Stomach (tissue), 4 donors: ENCODE data around the gene MRPL1.

Experiments used
- EP300 ChIP-seq: sonication (generic); formaldehyde crosslinking; IDR thresholded peaks from one replicate; pipeline ENCODE4 v1.6.1; 2017; ENCODE audit warnings: antibody characterized with exemption
- POLR2A ChIP-seq, 4 donors: fragments of 450-650 bp; IDR thresholded peaks; one replicate each; pipeline ENCODE4 v1.6.1; 2016; ENCODE audit warnings: antibody characterized with exemption in 4 of 4, control low read depth in 2 of 4, mild to moderate bottlenecking in 1 of 4, moderate library complexity in 1 of 4
- POLR2AphosphoS5 ChIP-seq, 3 donors: sonication (generic); formaldehyde crosslinking; IDR thresholded peaks; one replicate each; pipeline ENCODE4 v1.6.1; 2016; ENCODE audit warnings: antibody characterized with exemption in 3 of 3
- TF ChIP-seq, protein P1 (sequence below), 7 experiments: fragments of 450-650 bp in 4 of 7; fragments of 200-600 bp in 3 of 7; sonication (generic) in 3 of 7; IDR thresholded peaks; one replicate each; pipeline ENCODE4 v1.5.1; 2016 to 2019; ENCODE audit warnings: antibody characterized with exemption in 7 of 7, control low read depth in 2 of 7, mild to moderate bottlenecking in 1 of 7

DNA sequence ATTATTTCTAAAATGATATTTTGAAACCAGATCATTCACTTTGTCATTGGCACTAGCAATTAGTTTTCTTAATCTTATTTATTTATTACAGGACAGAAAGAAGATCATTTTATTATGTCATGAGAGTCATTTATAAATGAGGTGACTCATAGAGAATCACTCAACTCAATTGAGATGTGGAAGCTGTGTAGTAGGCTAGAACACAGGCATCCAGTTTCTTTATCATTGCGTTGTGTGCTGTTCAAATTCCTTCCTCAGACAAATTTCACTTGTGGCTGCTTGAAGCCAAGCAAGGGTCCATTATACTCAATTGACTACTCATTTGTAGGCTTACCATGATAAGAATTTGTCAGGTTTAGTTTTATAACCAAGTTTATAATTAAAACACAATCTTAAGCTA, 87.6 kb downstream of the MRPL1 start:
- TF ChIP-seq, protein P1, sequence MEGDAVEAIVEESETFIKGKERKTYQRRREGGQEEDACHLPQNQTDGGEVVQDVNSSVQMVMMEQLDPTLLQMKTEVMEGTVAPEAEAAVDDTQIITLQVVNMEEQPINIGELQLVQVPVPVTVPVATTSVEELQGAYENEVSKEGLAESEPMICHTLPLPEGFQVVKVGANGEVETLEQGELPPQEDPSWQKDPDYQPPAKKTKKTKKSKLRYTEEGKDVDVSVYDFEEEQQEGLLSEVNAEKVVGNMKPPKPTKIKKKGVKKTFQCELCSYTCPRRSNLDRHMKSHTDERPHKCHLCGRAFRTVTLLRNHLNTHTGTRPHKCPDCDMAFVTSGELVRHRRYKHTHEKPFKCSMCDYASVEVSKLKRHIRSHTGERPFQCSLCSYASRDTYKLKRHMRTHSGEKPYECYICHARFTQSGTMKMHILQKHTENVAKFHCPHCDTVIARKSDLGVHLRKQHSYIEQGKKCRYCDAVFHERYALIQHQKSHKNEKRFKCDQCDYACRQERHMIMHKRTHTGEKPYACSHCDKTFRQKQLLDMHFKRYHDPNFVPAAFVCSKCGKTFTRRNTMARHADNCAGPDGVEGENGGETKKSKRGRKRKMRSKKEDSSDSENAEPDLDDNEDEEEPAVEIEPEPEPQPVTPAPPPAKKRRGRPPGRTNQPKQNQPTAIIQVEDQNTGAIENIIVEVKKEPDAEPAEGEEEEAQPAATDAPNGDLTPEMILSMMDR (IDR thresholded peaks at IDR 0.05): no peak
- TF ChIP-seq POLR2A (IDR thresholded peaks at IDR 0.05) (no peak), EP300 (no peak), POLR2AphosphoS5 (IDR thresholded peaks at IDR 0.05) (no peak)
